DOHH2 (cell line): ENCODE data around the gene ERO1B.
"Not testable (repeated sequence)": the region's sequence is repeated elsewhere in the genome, so short reads cannot be mapped to it uniquely, and the experiment has no call there.

ENCODE experiments used
- H3F3A ChIP-seq: fragments of 200-600 bp; sonication (generic), shearing (Covaris generic); 2 replicates; pipeline ENCODE4 v1.6.0; 2016; ENCODE audit warnings: antibody characterized with exemption, mild to moderate bottlenecking; ENCODE audit not compliant: control insufficient read depth, insufficient read depth
- H3K27ac ChIP-seq: fragments of 200-600 bp; sonication (generic); 2 replicates; pipeline ENCODE4 v1.5.1; 2014; ENCODE audit warnings: low read depth, mild to moderate bottlenecking, low read length, moderate library complexity
- H3K27me3 ChIP-seq: fragments of 200-600 bp; sonication (generic); 2 replicates; pipeline ENCODE4 v1.6.1; 2014; ENCODE audit warnings: mild to moderate bottlenecking, low read length, mixed read lengths; ENCODE audit not compliant: control insufficient read depth
- H3K36me3 ChIP-seq: fragments of 200-600 bp; sonication (generic); 2 replicates; pipeline ENCODE4 v1.6.1; 2014; ENCODE audit warnings: mild to moderate bottlenecking, low read length, moderate library complexity, mixed read lengths; ENCODE audit not compliant: control insufficient read depth
- H3K4me1 ChIP-seq: fragments of 200-600 bp; sonication (generic); 2 replicates; pipeline ENCODE4 v1.6.1; 2014; ENCODE audit warnings: mild to moderate bottlenecking, low read length, mixed read lengths; ENCODE audit not compliant: control insufficient read depth
- H3K4me2 ChIP-seq: fragments of 200-600 bp; sonication (generic); 2 replicates; pipeline ENCODE4 v1.6.0; 2014; ENCODE audit warnings: mild to moderate bottlenecking, low read length, moderate library complexity
- H3K4me3 ChIP-seq: fragments of 200-600 bp; sonication (generic); 2 replicates; pipeline ENCODE4 v1.5.1; 2014; ENCODE audit warnings: mild to moderate bottlenecking, low read length, mixed read lengths
- H3K79me2 ChIP-seq: fragments of 200-600 bp; sonication (generic); 2 replicates; pipeline ENCODE4 v1.6.1; 2014; ENCODE audit warnings: mild to moderate bottlenecking, low read length, mixed read lengths; ENCODE audit not compliant: control insufficient read depth
- H3K9me2 ChIP-seq: fragments of 200-600 bp; sonication (generic); replicated peaks from 2 replicates; pipeline ENCODE4 v1.6.1; 2014; ENCODE audit warnings: mild to moderate bottlenecking, low read length, mixed read lengths; ENCODE audit not compliant: control insufficient read depth
- H3K9me3 ChIP-seq: fragments of 200-600 bp; sonication (generic); 2 replicates; pipeline ENCODE4 v1.6.1; 2014; ENCODE audit warnings: antibody characterized with exemption, low read length, mixed read lengths; ENCODE audit not compliant: control insufficient read depth, insufficient read depth
- H4K20me1 ChIP-seq: fragments of 200-600 bp; sonication (generic); 2 replicates; pipeline ENCODE4 v1.6.0; 2014; ENCODE audit warnings: low read depth, mild to moderate bottlenecking, antibody characterized with exemption, low read length, moderate library complexity; ENCODE audit not compliant: control insufficient read depth, insufficient read depth
- EZH2phosphoT487 ChIP-seq: fragments of 200-600 bp; sonication (generic); IDR thresholded peaks from 2 replicates; pipeline ENCODE4 v1.6.1; 2017; ENCODE audit warnings: borderline replicate concordance, mild to moderate bottlenecking, antibody characterized with exemption, low read length, moderate library complexity, mixed read lengths
- TF ChIP-seq, protein P1 (sequence below): fragments of 200-600 bp; sonication (generic); IDR thresholded peaks from one replicate; pipeline ENCODE4 v1.5.1; 2014; ENCODE audit warnings: antibody characterized with exemption, mild to moderate bottlenecking, low read depth, low read length; ENCODE audit not compliant: poor library complexity, severe bottlenecking

ERO1B gene

GRCh38 chr1:236193184-236193583 is 88.6 kb downstream of the ERO1B start:
- Histone ChIP-seq H3K9me3 (no peaks in the 10 kb centered on the region), H3K4me1 (peaks cover 2% of the 10 kb centered on the region), H3K36me3 (no peaks in the 10 kb centered on the region), H3K27ac (no peak overlapping the region), H3K79me2 (no peaks in the 10 kb centered on the region), H3K9me2 (no peaks in the 10 kb centered on the region), H3K4me3 (no peak overlapping the region), H3F3A (no peaks in the 10 kb centered on the region), H4K20me1 (no peaks in the 10 kb centered on the region), H3K4me2 (no peak overlapping the region), H3K27me3 (no peaks in the 10 kb centered on the region)
- TF ChIP-seq, protein P1, sequence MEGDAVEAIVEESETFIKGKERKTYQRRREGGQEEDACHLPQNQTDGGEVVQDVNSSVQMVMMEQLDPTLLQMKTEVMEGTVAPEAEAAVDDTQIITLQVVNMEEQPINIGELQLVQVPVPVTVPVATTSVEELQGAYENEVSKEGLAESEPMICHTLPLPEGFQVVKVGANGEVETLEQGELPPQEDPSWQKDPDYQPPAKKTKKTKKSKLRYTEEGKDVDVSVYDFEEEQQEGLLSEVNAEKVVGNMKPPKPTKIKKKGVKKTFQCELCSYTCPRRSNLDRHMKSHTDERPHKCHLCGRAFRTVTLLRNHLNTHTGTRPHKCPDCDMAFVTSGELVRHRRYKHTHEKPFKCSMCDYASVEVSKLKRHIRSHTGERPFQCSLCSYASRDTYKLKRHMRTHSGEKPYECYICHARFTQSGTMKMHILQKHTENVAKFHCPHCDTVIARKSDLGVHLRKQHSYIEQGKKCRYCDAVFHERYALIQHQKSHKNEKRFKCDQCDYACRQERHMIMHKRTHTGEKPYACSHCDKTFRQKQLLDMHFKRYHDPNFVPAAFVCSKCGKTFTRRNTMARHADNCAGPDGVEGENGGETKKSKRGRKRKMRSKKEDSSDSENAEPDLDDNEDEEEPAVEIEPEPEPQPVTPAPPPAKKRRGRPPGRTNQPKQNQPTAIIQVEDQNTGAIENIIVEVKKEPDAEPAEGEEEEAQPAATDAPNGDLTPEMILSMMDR: no peak
- TF ChIP-seq EZH2phosphoT487: no peak

DNA sequence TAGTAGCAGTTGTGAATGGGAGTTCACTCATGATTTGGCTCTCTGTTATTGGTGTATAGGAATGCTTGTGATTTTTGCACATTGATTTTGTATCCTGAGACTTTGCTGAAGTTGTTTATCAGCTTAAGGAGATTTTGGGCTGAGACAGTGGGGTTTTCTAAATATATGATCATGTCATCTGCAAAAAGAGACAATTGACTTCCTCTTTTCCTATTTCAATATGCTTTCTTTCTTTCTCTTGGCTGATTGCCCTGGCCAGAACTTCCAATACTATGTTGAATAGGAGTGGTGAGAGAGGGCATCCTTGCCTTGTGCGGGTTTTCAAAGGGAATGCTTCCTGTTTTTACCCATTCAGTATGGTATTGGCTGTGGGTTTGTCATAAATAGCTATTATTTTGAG is 93.7 kb downstream of the ERO1B start:
- not testable (repeated sequence) for H3F3A ChIP-seq, H3K27me3 ChIP-seq, H3K9me3 ChIP-seq, H3K27ac ChIP-seq, H3K79me2 ChIP-seq, H3K4me3 ChIP-seq, H3K9me2 ChIP-seq, H4K20me1 ChIP-seq, H3K36me3 ChIP-seq
- Histone ChIP-seq H3K4me2 (peak overlapping the region; percentile 14; the same call in 1 of the 2 replicates), H3K4me1 (peaks cover 12% of the 10 kb centered on the region)

DNA sequence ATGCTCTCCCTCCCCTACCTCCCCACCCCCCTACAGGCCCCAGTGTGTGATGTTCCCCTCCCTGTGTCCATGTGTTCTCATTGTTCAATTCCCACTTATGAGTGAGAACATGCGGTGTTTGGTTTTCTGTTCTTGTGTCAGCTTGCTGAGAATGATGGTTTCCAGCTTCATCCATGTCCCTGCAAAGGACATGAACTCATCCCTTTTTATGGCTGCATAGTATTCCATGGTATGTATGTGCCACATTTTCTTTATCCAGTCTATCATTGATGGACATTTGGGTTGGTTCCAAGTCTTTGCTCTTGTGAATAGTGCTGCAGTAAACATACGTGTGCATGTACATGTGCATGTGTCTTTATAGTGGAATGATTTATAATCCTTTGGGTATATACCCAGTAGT is 95.3 kb downstream of the ERO1B start:
- not testable (repeated sequence) for H3K9me2 ChIP-seq, H3K79me2 ChIP-seq, H3K9me3 ChIP-seq, H3F3A ChIP-seq, H3K4me2 ChIP-seq, H4K20me1 ChIP-seq, H3K36me3 ChIP-seq, H3K27ac ChIP-seq, H3K27me3 ChIP-seq, H3K4me3 ChIP-seq
- peaks cover 12% of the 10 kb centered on the region for H3K4me1 ChIP-seq

DNA sequence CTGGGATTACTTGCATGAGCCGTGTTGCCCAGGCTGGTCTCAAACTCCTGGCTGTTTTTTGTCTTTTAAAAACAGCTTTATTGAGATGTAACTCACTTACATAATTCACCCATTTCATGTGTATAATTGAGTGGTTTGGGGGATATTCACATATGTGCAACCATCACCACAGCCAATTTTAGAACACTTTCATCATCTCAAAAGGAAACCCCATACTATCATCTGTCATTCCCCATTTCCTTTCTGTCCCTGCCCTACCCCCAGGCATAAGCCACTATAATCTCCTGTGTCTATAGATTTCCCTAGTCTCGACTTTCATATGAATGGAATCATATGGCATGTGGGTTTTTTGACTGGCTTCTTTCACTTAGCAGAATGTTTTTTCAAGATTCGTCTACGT is 96.1 kb downstream of the ERO1B start:
- H3K4me3 ChIP-seq: no peak overlapping the region
- H3K4me2 ChIP-seq: no peak overlapping the region
- no peaks in the 10 kb centered on the region for H3K9me3 ChIP-seq
- peaks cover 12% of the 10 kb centered on the region for H3K4me1 ChIP-seq
- no peak overlapping the region for H3K27ac ChIP-seq
- H4K20me1 ChIP-seq: no peaks in the 10 kb centered on the region
- no peaks in the 10 kb centered on the region for H3F3A ChIP-seq
- no peaks in the 10 kb centered on the region for H3K9me2 ChIP-seq
- no peaks in the 10 kb centered on the region for H3K27me3 ChIP-seq
- no peaks in the 10 kb centered on the region for H3K79me2 ChIP-seq
- H3K36me3 ChIP-seq: no peaks in the 10 kb centered on the region
- TF ChIP-seq, protein P1: no peak
- no peak for TF ChIP-seq EZH2phosphoT487

DNA sequence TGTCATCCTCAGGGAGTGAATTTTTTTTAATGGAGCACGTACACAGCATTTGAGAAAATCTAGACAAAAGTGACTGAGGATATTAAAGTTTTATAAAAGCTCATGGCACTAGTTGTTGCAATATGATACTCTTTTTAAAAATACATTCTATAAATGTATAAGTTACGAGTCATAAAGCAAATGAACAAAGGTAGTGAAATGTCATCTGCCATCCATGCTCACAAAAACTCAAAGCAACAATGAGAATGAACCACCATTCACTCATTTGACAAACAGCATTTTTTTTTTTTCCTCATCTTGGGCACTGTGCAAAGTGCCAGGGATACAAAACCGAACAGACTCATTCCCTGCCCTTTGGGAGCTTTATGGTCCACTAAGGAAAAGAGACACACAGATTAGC is 100.7 kb downstream of the ERO1B start:
- H3K9me2 ChIP-seq: no peaks in the 10 kb centered on the region
- H3K36me3 ChIP-seq: no peaks in the 10 kb centered on the region
- no peaks in the 10 kb centered on the region for H4K20me1 ChIP-seq
- TF ChIP-seq EZH2phosphoT487: no peak
- TF ChIP-seq, protein P1: no peak
- peaks cover 5% of the 10 kb centered on the region for H3K4me1 ChIP-seq
- H3F3A ChIP-seq: no peaks in the 10 kb centered on the region
- H3K4me2 ChIP-seq: no peak overlapping the region
- H3K4me3 ChIP-seq: no peak overlapping the region
- no peaks in the 10 kb centered on the region for H3K79me2 ChIP-seq
- no peak overlapping the region for H3K27ac ChIP-seq
- no peaks in the 10 kb centered on the region for H3K9me3 ChIP-seq
- no peaks in the 10 kb centered on the region for H3K27me3 ChIP-seq
